Hepatocyte (in vitro differentiated cells): Measurements from ENCODE around the gene NFIX. TPM values are rescaled to one million over a fixed set of nuclear protein-coding genes. Genes with fewer than 3 reads are reported as not detected.

Source experiments
- DNase-seq: peaks from one replicate; pipeline ENCODE4 v3.0.0-alpha.2; 2016; ENCODE audit warnings: low spot score
- H2AFZ ChIP-seq: fragments of 200-600 bp; sonication (generic); 2 replicates; pipeline ENCODE4 v1.6.0; 2016; ENCODE audit warnings: antibody characterized with exemption, mild to moderate bottlenecking
- H3K27ac ChIP-seq: fragments of 200-600 bp; sonication (generic); 2 replicates; pipeline ENCODE4 v1.5.1; 2016; ENCODE audit warnings: mild to moderate bottlenecking
- H3K27me3 ChIP-seq: fragments of 200-600 bp; sonication (generic); 2 replicates; pipeline ENCODE4 v1.6.1; 2016
- H3K36me3 ChIP-seq: fragments of 200-600 bp; sonication (generic); replicated peaks from 2 replicates; pipeline ENCODE4 v1.5.1; 2016; ENCODE audit warnings: low read depth; ENCODE audit not compliant: insufficient read depth
- H3K4me1 ChIP-seq: fragments of 200-600 bp; sonication (generic); 2 replicates; pipeline ENCODE4 v1.5.1; 2016; ENCODE audit warnings: mild to moderate bottlenecking, moderate library complexity; ENCODE audit not compliant: insufficient read depth
- H3K4me2 ChIP-seq: fragments of 200-600 bp; sonication (generic); 2 replicates; pipeline ENCODE4 v1.6.0; 2016
- H3K4me3 ChIP-seq: fragments of 200-600 bp; sonication (generic); 2 replicates; pipeline ENCODE4 v1.5.1; 2016; ENCODE audit warnings: mild to moderate bottlenecking
- H3K79me2 ChIP-seq: fragments of 200-600 bp; sonication (generic); 2 replicates; pipeline ENCODE4 v1.6.0; 2017; ENCODE audit warnings: mild to moderate bottlenecking
- H3K9me2 ChIP-seq: fragments of 200-600 bp; sonication (generic); replicated peaks from 2 replicates; pipeline ENCODE4 v1.6.0; 2017; ENCODE audit warnings: mild to moderate bottlenecking; ENCODE audit not compliant: insufficient read depth
- H3K9me3 ChIP-seq: fragments of 200-600 bp; sonication (generic); 2 replicates; pipeline ENCODE4 v1.5.1; 2016; ENCODE audit warnings: low read depth, mild to moderate bottlenecking
- H4K20me1 ChIP-seq: fragments of 200-600 bp; sonication (generic); 2 replicates; pipeline ENCODE4 v1.6.0; 2016; ENCODE audit warnings: mild to moderate bottlenecking; ENCODE audit not compliant: insufficient read depth, poor library complexity, severe bottlenecking
- CTCF ChIP-seq: fragments of 200-600 bp; sonication (generic); IDR thresholded peaks from 2 replicates; pipeline ENCODE4 v1.5.1; 2016; ENCODE audit warnings: antibody characterized with exemption, mild to moderate bottlenecking; ENCODE audit not compliant: poor library complexity
- EZH2 ChIP-seq: fragments of 200-600 bp; sonication (generic); IDR thresholded peaks from 2 replicates; pipeline ENCODE4 v1.6.1; 2016; ENCODE audit warnings: antibody characterized with exemption, mild to moderate bottlenecking, borderline replicate concordance
- EZH2phosphoT487 ChIP-seq: fragments of 200-600 bp; sonication (generic); IDR thresholded peaks from one replicate; pipeline ENCODE4 v1.6.1; 2018; ENCODE audit warnings: antibody characterized with exemption, mild to moderate bottlenecking, low read depth, moderate library complexity; ENCODE audit not compliant: unreplicated experiment, severe bottlenecking
- WGBS: methylation state at CpG from one replicate; pipeline ENCODE4 v1.1.6; 2016; ENCODE audit warnings: low lambda C conversion rate; ENCODE audit errors: missing lambda C conversion rate; 5-methylcytosine and 5-hydroxymethylcytosine counted together
- polyA plus RNA-seq: library from polyadenylated mRNA; unstranded; fragments of >200 nt; fragmentation: Nextera tagmentation; extraction: Ambion mirVana; gene quantifications from 2 replicates; pipeline ENCODE4 v1.2.1, GENCODE V29; 2016
- total RNA-seq: library from RNA; depleted of rRNA; stranded (reverse); fragments of >200 nt; gene quantifications from 2 replicates; pipeline ENCODE4 v1.2.3, GENCODE V29; 2014

NFIX gene
- total and polyA plus RNA-seq, 2 experiments from 2014 or later = 10.2 to 12.8 TPM

- Histone ChIP-seq H3K4me3 (no peak overlapping the region), H3K4me2 (no peak overlapping the region), H3K27ac (no peak overlapping the region)
These were observed 42.5 kb downstream of the NFIX start for GRCh38 chr19:13037731-13038130.

GRCh38 chr19:13038306-13039210 is 43.3 kb downstream of the NFIX start:
- TF ChIP-seq EZH2phosphoT487 (no peak), EZH2 (no peak), CTCF (no peak)
- Histone ChIP-seq H3K4me3 (no peak overlapping the region), H3K27ac (no peak overlapping the region), H3K9me2 (no peaks in the 10 kb centered on the region), H3K79me2 (peaks cover 6% of the 10 kb centered on the region), H3K4me2 (no peak overlapping the region), H2AFZ (no peak overlapping the region), H3K9me3 (no peaks in the 10 kb centered on the region), H3K36me3 (no peaks in the 10 kb centered on the region), H3K27me3 (peaks cover 16% of the 10 kb centered on the region), H4K20me1 (peaks cover 6% of the 10 kb centered on the region), H3K4me1 (peaks cover 29% of the 10 kb centered on the region)
- WGBS = 89% methylated on average over 13 of the region's 13 CpGs
- DNase-seq = no peak

More at GRCh38 chr19:13037731-13038130, 42.5 kb downstream of the NFIX start:
- Histone ChIP-seq H3K9me3 (no peaks in the 10 kb centered on the region), H3K27me3 (peaks cover 16% of the 10 kb centered on the region), H4K20me1 (peaks cover 3% of the 10 kb centered on the region), H3K36me3 (no peaks in the 10 kb centered on the region), H2AFZ (no peak overlapping the region), H3K4me1 (peaks cover 29% of the 10 kb centered on the region), H3K9me2 (no peaks in the 10 kb centered on the region), H3K79me2 (peaks cover 6% of the 10 kb centered on the region)
- no peak for DNase-seq
- no peak for TF ChIP-seq EZH2phosphoT487
- 80% methylated on average over 7 of the region's 7 CpGs for WGBS

GRCh38 chr19:13039211-13039789 is 44.0 kb downstream of the NFIX start:
- no peak for TF ChIP-seq CTCF
- TF ChIP-seq EZH2phosphoT487 = no peak
- no peak for TF ChIP-seq EZH2
- H3K27ac ChIP-seq = no peak overlapping the region
- H3K9me3 ChIP-seq = no peaks in the 10 kb centered on the region
- H3K36me3 ChIP-seq = no peaks in the 10 kb centered on the region
- H3K79me2 ChIP-seq = peaks cover 3% of the 10 kb centered on the region
- 80% methylated on average over 8 of the region's 8 CpGs for WGBS
- H3K27me3 ChIP-seq = peaks cover 16% of the 10 kb centered on the region
- H3K4me1 ChIP-seq = peaks cover 29% of the 10 kb centered on the region
- no peak overlapping the region for H3K4me2 ChIP-seq
- DNase-seq = no peak
- no peaks in the 10 kb centered on the region for H3K9me2 ChIP-seq
- no peak overlapping the region for H2AFZ ChIP-seq
- H4K20me1 ChIP-seq = peaks cover 6% of the 10 kb centered on the region
- no peak overlapping the region for H3K4me3 ChIP-seq
